VCaP (cell line): ENCODE measurements around the gene MON1A.

Source experiments
- H3K27ac ChIP-seq: fragments of 450-650 bp; 2 replicates; pipeline ENCODE4 v1.5.1; 2017
- TF ChIP-seq, protein P1 (sequence below): fragments of 450-650 bp; conservative IDR thresholded peaks from 2 replicates; pipeline ENCODE4 v1.5.1; 2017; ENCODE audit warnings: mild to moderate bottlenecking, moderate library complexity

MON1A gene

DNA sequence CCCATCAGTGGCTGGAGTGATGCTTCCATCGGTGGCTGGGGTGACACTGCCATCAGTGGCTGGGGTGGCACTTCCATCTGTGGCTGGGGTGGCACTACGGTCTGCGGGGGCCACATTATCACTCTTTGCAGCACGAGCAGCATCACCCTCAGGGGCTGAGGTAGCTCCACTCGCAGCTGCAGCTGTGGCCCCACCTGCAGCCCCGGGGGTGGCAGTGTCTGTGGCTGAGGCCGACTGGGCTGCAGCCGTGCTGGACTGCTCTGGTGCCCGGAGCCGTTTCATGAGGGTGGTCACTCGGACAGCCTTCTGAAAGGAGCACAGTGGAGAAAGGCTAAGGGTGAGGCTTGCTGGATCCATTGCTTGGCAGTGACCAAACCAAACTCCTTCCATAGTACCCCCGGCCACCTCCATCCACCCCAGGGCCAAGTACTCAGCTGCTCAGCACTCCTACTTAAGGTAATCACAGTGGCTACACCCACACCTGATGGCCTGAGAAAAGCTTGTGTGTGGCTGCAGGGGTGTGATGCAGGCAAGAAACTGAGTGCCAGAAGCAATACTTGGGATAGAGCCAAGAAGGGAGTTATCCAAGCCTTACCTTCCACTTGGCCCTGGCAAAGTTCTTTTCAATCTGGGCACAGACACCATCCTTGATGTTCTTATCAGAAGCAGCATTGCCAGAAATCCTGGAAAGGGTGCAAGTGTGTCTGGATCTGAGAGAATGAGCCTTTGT, 69.9 kb downstream of the MON1A start:
- H3K27ac ChIP-seq, result no peak overlapping the region
- TF ChIP-seq, protein P1, sequence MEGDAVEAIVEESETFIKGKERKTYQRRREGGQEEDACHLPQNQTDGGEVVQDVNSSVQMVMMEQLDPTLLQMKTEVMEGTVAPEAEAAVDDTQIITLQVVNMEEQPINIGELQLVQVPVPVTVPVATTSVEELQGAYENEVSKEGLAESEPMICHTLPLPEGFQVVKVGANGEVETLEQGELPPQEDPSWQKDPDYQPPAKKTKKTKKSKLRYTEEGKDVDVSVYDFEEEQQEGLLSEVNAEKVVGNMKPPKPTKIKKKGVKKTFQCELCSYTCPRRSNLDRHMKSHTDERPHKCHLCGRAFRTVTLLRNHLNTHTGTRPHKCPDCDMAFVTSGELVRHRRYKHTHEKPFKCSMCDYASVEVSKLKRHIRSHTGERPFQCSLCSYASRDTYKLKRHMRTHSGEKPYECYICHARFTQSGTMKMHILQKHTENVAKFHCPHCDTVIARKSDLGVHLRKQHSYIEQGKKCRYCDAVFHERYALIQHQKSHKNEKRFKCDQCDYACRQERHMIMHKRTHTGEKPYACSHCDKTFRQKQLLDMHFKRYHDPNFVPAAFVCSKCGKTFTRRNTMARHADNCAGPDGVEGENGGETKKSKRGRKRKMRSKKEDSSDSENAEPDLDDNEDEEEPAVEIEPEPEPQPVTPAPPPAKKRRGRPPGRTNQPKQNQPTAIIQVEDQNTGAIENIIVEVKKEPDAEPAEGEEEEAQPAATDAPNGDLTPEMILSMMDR, result no peak
